GM21723 (cell line): ENCODE measurements around the gene RYK.

Source experiments
- ATAC-seq: cut with Tn5 transposase; IDR thresholded peaks from one replicate; pipeline ENCODE4 v1.9.1; 2021; ENCODE audit warnings: mild to moderate bottlenecking, moderate library complexity; ENCODE audit not compliant: unreplicated experiment

Gene RYK

DNA sequence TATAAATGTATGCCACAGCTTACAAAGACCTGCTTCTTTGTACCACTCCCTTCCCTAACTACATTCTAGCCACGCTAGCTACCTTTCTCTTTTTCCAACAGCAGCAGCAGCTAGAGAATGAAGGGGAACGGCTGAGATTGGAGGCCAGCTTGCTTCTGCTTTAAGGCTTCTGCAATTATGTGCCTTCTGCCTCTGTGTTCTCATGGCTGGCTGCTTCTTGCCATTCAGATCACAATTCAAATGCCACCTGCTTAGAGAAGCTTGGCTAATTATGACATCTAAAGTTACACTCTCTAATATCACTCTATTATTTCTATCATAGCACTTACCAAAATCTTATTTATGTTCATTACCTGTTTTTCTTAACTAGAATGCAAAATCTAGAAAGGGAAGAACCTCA is 95.2 kb downstream of the RYK start:
- ATAC-seq: no peak

DNA sequence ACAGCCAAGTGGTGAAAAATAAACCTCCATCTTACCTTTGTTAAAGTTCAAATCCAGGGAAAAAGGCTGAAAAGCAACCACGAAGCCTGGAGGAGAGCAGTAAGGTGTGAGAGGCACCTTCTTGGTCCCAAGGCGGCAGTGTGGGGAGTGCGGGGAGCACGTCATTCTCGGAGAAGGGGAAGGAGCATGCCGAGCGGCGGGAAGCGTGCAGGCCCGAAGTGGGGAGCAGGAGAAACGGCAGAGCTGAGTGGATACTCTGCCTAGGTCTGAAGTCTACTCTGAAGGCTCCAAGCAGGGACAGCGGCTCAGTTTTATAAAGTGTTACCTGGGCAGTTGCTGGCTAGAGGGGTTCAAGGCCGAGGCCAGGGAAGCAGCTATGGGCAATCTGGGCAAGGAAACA is 96.9 kb downstream of the RYK start:
- ATAC-seq: no peak

DNA sequence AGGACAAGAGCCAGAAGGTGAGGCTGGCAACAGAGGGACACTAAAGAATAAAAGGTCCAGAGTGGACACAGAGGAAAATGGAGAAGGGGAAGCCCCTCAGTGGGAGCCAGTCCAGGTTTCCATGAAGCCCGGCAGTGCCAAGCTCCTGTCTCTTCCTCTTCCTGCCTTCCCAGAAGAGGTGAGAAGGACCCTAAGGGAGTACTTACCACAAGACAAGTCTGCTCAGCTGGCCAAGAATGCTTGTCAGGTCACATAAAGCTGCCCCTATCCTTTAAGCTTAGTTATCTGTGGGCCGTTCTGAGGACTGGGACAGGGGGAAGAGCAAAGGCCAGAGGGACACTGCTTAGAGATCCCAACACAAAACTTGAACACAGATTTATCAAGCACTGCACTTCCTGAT is 100.2 kb downstream of the RYK start:
- ATAC-seq: no peak

DNA sequence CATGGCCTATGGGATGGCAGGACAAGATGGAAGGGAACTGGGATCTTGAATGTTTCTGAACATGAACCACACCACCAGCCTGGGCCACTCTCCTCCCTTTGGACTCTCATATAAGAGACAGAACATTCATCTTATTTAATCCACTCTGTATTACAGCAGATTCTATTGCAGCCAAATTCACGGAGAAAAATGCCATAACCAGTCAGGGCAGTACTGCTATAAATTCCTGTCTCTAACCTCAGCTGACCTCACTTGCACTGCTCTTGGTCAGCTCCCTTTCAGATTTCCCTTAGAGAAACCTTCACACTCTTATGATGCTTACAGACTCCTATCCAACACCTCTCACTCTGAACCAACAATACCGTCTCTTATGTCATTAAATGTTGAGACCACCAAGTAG is 101.4 kb downstream of the RYK start:
- no peak for ATAC-seq

DNA sequence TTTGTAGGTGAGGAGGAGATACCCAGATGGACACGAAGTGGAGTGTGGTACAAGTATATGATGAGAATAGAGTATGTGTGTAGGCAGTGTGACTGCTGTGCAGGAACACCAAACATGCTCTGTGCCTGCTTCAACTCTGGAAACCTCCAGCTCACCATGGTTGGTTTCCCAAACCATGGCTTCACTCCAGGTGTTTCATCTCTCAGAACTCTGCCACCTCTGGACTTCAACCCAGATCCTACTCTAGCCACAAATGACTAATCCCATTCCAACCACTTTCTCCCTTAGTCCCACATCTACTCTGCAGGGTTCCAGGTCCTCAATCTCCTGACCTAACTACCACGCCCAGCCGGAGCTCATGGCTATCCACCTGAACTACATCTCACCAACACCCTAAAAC is 102.1 kb downstream of the RYK start:
- ATAC-seq: no peak

DNA sequence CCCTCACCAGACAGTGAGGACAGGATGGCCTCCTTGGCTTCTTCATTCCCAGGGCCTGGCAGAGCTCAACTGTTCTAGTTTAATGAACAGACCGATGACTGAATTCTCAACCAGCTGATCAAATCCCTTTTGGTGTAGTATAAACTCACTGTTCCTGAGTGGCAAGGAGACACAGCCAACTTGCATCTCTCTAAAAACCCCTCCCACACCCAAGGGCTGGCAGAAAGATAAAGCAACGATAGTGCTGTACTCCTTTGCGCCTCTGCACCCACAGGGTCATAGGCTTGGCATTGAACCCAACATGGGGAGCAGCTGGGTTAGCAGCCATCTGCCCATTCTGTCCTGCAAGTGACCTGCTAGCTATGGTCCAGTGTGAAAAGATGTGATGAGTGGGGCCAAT is 103.2 kb downstream of the RYK start:
- no peak for ATAC-seq

DNA sequence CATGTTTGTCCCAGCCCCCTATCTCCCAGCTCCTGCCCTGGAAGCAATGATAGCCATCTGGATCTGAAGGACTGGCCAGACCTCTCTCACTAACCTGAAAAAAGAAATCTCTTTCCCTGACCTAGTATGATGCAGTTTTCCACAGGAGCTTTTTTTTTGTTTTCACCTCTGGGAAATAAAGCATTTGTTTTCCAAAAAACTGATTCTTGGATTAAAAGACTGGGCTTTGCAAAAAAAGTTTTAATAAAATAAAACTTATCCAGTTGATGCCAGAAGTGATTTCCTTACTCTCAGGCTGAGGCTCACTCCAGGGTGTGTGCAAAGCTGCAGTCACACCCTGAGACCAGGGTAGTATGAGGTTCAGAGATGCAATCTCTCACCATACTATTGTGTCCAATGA is 104.0 kb downstream of the RYK start:
- ATAC-seq: no peak

DNA sequence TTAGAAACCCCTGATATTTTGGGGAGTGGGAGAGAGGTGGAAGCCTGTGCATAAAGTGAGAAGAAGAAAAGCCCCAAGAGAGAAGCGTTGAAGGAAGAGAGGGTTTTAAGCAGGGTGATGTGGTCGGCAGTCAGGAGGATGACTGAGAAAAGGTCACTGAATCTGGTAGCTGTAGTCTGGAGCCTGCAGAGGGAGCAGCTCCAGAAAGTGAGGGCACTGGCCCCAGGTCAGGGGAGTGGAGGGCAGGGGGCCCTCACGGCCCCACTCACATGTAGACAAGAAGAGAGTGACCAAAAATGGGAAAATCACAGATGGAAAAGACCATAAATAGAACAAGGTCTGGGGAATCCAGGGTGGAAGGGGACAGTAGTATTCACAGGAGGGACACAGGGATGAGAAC is 105.5 kb downstream of the RYK start:
- ATAC-seq: no peak

DNA sequence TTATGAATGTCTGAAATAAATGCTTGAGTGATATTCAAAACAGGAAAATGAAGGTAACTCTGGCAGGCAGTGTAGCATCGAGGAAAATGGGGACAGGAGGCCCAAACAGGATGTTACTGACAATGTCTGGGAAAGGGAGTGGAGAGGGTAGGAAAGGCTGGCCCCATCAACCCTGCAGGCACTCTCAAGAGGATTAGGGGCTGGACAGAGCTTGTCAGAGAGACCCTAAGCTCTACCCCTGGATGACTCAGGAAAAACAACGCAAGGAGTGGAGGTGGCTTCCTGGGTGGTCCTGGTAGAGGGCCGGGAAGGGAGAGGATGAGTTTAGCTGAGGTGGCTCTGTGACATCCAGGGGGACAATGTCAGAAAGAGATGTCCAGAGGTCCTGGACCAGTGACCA is 106.0 kb downstream of the RYK start:
- ATAC-seq: no peak

DNA sequence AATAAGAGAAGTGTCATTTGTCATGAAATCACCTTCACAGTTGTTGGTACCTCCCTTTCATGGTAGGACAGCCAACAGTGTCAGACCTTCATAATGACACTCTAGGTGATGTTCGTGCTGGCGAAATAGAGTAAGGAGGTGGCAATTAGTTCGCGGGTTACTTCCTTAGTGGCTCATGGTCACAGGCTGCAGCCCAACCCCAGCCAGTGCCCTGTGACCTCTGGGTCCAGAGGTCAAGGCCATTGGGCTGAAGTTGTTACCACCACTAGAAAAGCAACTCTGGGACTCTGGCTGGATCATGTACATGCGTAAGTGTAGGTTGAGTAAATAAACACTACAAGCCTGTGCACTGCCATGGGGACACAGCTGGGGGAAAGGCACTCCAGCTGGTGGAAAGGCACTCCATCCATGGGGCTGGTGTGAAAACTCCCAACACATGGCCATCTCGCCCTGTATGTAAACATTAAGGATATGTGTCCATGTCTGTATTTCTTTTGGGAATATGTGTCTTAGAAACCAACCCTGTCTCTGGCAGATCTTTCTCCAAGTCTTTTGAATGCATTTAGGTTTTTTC is 106.7 kb downstream of the RYK start:
- ATAC-seq: no peak

DNA sequence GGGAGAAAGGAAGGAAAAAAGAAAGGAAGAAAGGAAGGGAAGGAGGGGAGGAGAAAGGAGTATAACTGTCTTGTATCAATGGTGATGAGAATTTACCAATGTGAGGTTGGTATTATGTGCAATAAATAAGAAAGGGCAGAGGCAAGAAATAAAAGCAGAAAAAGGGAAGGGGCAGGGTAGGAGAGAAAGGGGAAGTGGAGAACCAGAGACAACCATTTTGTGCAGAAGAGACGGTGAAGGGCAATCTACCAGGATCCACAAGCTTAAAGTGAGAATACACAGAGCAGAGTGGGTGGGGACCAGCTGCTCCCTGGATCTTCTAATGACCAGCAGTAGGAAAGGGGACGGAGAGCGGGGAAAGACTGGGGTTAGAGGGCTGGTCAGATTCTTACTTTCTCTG is 114.1 kb downstream of the RYK start:
- ATAC-seq: no peak

DNA sequence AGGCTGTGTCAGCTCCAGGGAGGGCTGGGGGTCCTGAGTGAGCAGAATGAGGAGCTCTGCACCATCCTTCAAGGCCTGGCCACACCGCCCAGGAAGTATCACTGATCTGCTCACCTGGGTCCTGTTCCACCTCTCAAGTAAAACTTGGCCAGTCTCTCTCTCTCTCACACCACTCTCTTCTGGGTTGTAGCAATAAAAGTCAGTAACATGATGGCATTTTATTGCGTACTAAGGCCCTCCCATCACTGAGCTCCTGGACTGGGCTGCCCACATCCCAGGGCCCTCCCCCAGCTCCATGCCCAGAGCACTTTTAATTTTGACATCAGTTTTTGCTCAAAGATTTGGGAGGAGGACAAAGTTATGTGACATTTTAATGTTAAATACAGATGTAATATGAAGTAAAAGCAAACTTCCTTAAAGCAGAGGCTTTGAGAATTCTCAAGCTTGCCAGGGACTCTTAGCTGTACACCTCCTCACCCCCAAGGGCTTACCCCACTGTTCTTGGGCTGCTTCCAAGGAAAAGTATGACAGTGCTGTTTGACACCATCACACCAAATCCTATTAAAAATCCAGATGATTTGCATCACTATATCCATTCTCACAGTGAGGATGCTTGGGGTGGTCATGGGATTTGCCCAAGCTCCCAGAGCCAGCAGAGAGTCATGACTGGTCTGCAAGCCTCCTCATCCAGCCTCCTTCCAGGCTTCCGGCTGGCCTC is 115.8 kb downstream of the RYK start:
- no peak for ATAC-seq

DNA sequence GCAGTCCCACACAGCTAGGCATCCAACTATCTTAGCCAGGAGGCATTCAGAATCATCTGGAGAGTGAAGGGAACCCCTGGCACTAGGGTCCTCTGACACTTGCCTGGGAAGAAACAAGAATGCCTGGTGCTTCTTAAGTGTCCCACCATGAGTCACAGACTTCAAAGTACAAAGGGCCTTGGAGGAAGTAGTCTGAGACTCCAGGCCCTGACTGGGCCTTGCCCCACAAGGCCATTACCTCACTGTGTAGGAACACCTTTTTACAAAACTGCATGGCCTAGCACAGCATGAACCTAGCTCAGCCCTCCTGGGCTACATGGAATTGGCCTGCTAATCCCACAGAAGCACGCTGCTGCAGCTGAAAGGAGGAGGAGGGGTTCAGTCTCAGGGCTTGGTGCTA is 116.4 kb downstream of the RYK start:
- no peak for ATAC-seq

DNA sequence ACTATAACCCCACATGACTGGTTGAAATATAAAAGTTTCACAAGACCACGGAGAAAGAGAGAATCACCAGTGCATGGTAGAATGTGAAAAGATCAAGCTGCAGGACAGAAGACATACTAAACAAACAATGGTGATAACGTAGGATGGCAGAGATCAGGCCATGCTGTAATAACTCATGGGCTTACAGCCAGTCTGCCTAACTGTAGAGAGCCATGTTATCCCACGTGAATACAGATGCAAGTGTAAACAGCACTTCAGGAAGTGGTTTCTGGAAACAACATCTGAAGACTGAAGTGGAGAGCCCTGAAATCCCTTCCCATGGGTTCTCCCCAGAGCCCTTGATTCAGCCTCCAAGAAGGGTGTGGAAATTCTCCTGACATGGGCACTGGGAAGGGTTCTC is 117.7 kb downstream of the RYK start:
- no peak for ATAC-seq

DNA sequence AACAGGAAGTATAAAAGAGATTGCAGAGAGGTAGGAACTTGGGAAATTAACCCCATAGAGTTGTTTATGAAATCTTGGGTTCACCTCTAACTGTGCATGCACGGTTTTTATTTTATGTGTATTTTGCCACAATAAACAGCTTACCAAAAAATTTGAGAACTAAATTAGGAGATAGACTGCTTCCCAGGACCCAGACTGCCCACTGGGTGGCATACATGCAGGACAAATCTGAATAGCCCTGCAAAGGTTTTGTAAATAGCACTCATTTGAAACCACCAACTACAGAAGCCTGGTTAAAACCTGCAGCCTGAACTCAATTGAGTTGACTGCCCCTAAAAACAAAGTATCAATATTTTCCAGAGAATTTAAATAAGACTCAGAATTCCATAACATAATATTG is 124.5 kb downstream of the RYK start:
- no peak for ATAC-seq

DNA sequence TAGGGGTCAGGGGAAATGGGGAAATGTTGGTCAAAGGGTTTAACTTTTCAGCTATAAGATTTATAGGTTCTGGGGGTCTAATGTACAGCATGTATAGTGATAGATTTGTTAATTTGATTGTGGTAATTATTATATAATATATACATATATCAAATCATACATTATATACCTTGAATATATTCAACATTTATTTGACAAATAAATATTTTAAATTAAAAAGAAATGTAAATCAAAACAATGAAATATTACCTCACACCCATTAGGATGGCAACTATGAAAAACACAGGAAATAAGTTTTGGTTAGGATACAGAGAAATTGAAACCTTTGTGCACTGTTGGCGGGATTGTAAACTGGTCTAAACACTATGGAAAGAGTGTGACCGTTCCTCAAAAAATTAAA is 135.9 kb downstream of the RYK start:
- no peak for ATAC-seq

DNA sequence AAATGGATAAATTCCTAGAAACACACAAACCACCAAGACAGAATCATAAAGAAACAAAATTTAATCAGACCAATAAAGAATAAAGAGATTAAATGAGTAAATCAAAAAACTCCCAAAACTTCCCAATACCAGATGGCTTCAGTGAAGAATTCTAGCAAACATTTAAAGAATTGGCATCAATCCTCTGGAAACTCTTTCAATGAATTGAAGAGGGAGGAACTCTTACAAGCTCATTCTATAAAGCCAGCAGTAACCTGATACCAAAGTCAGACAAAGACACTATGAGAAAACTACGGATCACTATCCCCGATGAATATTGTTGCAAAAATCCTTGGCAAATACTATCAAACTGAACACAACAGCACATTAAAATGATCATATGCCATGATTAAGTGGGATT is 139.0 kb downstream of the RYK start:
- no peak for ATAC-seq

DNA sequence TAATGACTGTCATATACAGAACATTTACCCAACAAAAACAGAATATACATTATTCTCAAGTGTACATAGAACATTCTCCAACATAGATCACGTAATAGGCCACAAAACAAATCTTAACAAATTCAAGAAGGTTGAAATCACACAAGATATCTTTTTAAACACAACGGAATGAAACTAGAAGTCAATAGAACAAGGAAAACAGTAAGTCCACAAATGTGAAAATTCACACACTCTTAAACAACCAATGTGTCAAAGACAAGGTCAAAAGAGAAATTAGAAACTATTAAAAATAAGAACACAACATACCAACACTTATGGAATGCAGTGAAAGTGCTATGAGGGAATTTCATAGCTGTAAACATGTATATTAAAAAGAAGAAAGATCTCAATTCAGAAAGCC is 139.7 kb downstream of the RYK start:
- ATAC-seq: no peak
